Rectal smooth muscle tissue (tissue), 1 donor: ENCODE results near the gene VAV2.

Experiments
- H3K27ac ChIP-seq: one replicate; pipeline ENCODE4 v1.7.0; 2013; ENCODE audit warnings: low read depth, low read length, inconsistent platforms
- H3K27me3 ChIP-seq: one replicate; pipeline ENCODE4 v1.7.0; 2013; ENCODE audit warnings: low read length; ENCODE audit not compliant: control insufficient read depth, insufficient read depth
- H3K36me3 ChIP-seq: one replicate; pipeline ENCODE4 v1.7.0; 2013; ENCODE audit warnings: low read length; ENCODE audit not compliant: control insufficient read depth, insufficient read depth
- H3K4me1 ChIP-seq: one replicate; pipeline ENCODE4 v1.7.0; 2013; ENCODE audit warnings: low read length; ENCODE audit not compliant: control insufficient read depth, insufficient read depth
- H3K4me3 ChIP-seq: one replicate; pipeline ENCODE4 v1.7.0; 2013; ENCODE audit warnings: low read length
- H3K9ac ChIP-seq: one replicate; pipeline ENCODE4 v1.7.0; 2013; ENCODE audit warnings: low read length

VAV2 gene

GRCh38 chr9:133737774-133738639 is 254.1 kb downstream of the VAV2 start, which contains the start of gene SARDH:
Gene SARDH (minus strand): TSS chr9:133738352. CDS start chr9:133734173, 4,179 bp downstream.
- Histone ChIP-seq H3K27ac (no peak within 1 kb of the TSS), H3K9ac (no peak within 1 kb of the TSS), H3K27me3 (no peaks in the 10 kb centered on the region), H3K36me3 (no peaks in the 10 kb centered on the region), H3K4me1 (no peaks in the 10 kb centered on the region), H3K4me3 (peak within 1 kb of the TSS; percentile 53)

- H3K4me3 ChIP-seq: peak overlapping the region; percentile 53
- no peak overlapping the region for H3K27ac ChIP-seq
- no peaks in the 10 kb centered on the region for H3K27me3 ChIP-seq
- no peak overlapping the region for H3K9ac ChIP-seq
- H3K4me1 ChIP-seq: no peaks in the 10 kb centered on the region
- no peaks in the 10 kb centered on the region for H3K36me3 ChIP-seq
Observed at GRCh38 chr9:133737071-133737773, 254.9 kb downstream of the VAV2 start.

GRCh38 chr9:133735931-133736330 is 256.2 kb downstream of the VAV2 start:
- no peak overlapping the region for H3K27ac ChIP-seq

GRCh38 chr9:133735415-133735775 is 256.7 kb downstream of the VAV2 start:
- no peaks in the 10 kb centered on the region for H3K27me3 ChIP-seq
- H3K4me3 ChIP-seq: no peak overlapping the region
- H3K36me3 ChIP-seq: no peaks in the 10 kb centered on the region
- H3K27ac ChIP-seq: no peak overlapping the region
- no peak overlapping the region for H3K9ac ChIP-seq
- H3K4me1 ChIP-seq: no peaks in the 10 kb centered on the region

More at GRCh38 chr9:133735931-133736330, 256.2 kb downstream of the VAV2 start:
- no peaks in the 10 kb centered on the region for H3K4me1 ChIP-seq
- no peak overlapping the region for H3K4me3 ChIP-seq
- H3K9ac ChIP-seq: no peak overlapping the region
- H3K36me3 ChIP-seq: no peaks in the 10 kb centered on the region
- H3K27me3 ChIP-seq: no peaks in the 10 kb centered on the region

GRCh38 chr9:133734590-133735414 is 257.3 kb downstream of the VAV2 start:
- Histone ChIP-seq H3K27ac (no peak overlapping the region), H3K4me3 (no peak overlapping the region), H3K36me3 (no peaks in the 10 kb centered on the region), H3K9ac (no peak overlapping the region), H3K27me3 (no peaks in the 10 kb centered on the region), H3K4me1 (no peaks in the 10 kb centered on the region)

- Histone ChIP-seq H3K27ac (no peak overlapping the region), H3K9ac (no peak overlapping the region), H3K36me3 (no peaks in the 10 kb centered on the region), H3K27me3 (no peaks in the 10 kb centered on the region), H3K4me1 (no peaks in the 10 kb centered on the region), H3K4me3 (no peak overlapping the region)
Observed at GRCh38 chr9:133733796-133734533, 258.2 kb downstream of the VAV2 start.

GRCh38 chr9:133733421-133733795 is 258.7 kb downstream of the VAV2 start:
- H3K36me3 ChIP-seq: no peaks in the 10 kb centered on the region
- no peak overlapping the region for H3K9ac ChIP-seq
- no peak overlapping the region for H3K27ac ChIP-seq
- no peaks in the 10 kb centered on the region for H3K27me3 ChIP-seq
- H3K4me1 ChIP-seq: no peaks in the 10 kb centered on the region
- no peak overlapping the region for H3K4me3 ChIP-seq

GRCh38 chr9:133732639-133733408 is 259.3 kb downstream of the VAV2 start:
- Histone ChIP-seq H3K4me1 (no peaks in the 10 kb centered on the region), H3K36me3 (no peaks in the 10 kb centered on the region), H3K9ac (no peak overlapping the region), H3K27me3 (no peaks in the 10 kb centered on the region), H3K4me3 (no peak overlapping the region), H3K27ac (no peak overlapping the region)

- Histone ChIP-seq H3K36me3 (no peaks in the 10 kb centered on the region), H3K27ac (no peak overlapping the region), H3K4me3 (no peak overlapping the region), H3K4me1 (no peaks in the 10 kb centered on the region), H3K27me3 (no peaks in the 10 kb centered on the region), H3K9ac (no peak overlapping the region)
Observed at GRCh38 chr9:133731876-133732638, 260.1 kb downstream of the VAV2 start.

- Histone ChIP-seq H3K27ac (no peak overlapping the region), H3K27me3 (no peaks in the 10 kb centered on the region), H3K4me3 (no peak overlapping the region), H3K9ac (no peak overlapping the region), H3K36me3 (no peaks in the 10 kb centered on the region), H3K4me1 (no peaks in the 10 kb centered on the region)
Observed at GRCh38 chr9:133730994-133731715, 261.0 kb downstream of the VAV2 start.
